ENCODE measurements around the gene TAGLN3. TPM values are rescaled to one million over a fixed set of nuclear protein-coding genes. Genes with fewer than 3 reads are reported as not detected.

The TAGLN3 gene
- total RNA-seq, 1 experiment from 2014 or later: 0.37 TPM

DNA sequence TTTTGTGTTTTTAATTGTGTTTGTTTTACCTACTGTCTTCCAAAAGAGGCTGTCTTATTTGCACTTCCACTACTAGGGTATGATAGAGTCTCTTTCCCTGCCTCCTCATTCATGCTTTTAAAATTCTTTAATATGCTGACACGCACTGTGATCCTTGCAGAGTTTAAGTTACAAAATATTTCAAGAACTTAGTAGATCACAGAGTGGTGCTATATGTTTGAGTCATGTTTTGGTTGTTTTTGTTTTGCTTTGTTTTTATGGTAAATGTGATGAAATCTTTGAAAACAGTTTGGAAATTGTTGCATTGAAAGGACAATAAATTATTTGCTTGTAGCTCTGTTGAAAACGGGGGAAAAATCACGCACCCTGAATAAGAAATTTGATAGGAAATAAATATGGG lies 25.8 kb upstream of the TAGLN3 start:
- intact Hi-C loops (cut with micrococcal nuclease; ENCODE audit: unreplicated experiment): no loop called here
- H3K4me1 ChIP-seq (ENCODE audit: insufficient read depth, low read length, poor library complexity, severe bottlenecking): no peaks in the 10 kb centered on the region
- BruUV-seq (replicated peaks): no TSS peak
- no peak overlapping the region for H3K27ac ChIP-seq (ENCODE audit: low read depth, low read length, poor library complexity, severe bottlenecking)
- H3K27me3 ChIP-seq (replicated peaks; ENCODE audit: insufficient read depth, low read depth, low read length, poor library complexity): no peaks in the 10 kb centered on the region
- H3K9me3 ChIP-seq (ENCODE audit: low read depth, low read length, poor library complexity, severe bottlenecking): no peaks in the 10 kb centered on the region
- H3K4me3 ChIP-seq (ENCODE audit: low read depth, low read length, poor library complexity, severe bottlenecking): no peak overlapping the region
- CTCF ChIA-PET: no interaction called here
- no peaks in the 10 kb centered on the region for H3K36me3 ChIP-seq (ENCODE audit: insufficient read depth, low read length, poor library complexity, severe bottlenecking)
- POLR2A ChIA-PET (ENCODE audit: low non-redundant PET): no interaction called here
- no peak for TF ChIP-seq EZH2 (IDR thresholded peaks at IDR 0.05; ENCODE audit: borderline replicate concordance, low read depth, low read length, poor library complexity, severe bottlenecking)
- TF ChIP-seq, protein P1, sequence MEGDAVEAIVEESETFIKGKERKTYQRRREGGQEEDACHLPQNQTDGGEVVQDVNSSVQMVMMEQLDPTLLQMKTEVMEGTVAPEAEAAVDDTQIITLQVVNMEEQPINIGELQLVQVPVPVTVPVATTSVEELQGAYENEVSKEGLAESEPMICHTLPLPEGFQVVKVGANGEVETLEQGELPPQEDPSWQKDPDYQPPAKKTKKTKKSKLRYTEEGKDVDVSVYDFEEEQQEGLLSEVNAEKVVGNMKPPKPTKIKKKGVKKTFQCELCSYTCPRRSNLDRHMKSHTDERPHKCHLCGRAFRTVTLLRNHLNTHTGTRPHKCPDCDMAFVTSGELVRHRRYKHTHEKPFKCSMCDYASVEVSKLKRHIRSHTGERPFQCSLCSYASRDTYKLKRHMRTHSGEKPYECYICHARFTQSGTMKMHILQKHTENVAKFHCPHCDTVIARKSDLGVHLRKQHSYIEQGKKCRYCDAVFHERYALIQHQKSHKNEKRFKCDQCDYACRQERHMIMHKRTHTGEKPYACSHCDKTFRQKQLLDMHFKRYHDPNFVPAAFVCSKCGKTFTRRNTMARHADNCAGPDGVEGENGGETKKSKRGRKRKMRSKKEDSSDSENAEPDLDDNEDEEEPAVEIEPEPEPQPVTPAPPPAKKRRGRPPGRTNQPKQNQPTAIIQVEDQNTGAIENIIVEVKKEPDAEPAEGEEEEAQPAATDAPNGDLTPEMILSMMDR (conservative IDR thresholded peaks at IDR 0.05; ENCODE audit: low read depth, low read length): no peak
- DNase-seq (ENCODE audit: low spot score): no peak

DNA sequence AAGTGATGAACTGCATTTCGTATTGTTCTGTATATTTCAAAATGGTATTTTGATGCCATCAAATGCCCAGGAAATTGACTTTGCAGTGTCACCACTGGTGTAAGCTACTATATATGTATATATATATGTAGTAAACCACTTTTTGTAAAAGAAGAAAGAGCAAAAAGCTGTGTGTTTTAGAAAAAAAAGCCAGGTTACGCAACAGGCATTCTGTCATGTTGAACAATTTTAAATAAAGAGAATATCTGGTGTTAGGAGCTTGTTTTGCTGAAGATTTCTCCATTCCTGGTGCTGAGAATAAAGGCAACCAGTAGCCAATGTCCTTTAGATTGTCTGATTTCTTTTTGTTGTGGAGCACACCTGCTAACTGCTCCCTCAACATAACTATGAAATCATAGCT lies 23.6 kb upstream of the TAGLN3 start:
- H3K4me3 ChIP-seq (ENCODE audit: low read depth, low read length, poor library complexity, severe bottlenecking): no peak overlapping the region
- ChIA-PET POLR2A (ENCODE audit: low non-redundant PET) (no interaction called here), CTCF (no interaction called here)
- H3K27me3 ChIP-seq (replicated peaks; ENCODE audit: insufficient read depth, low read depth, low read length, poor library complexity): no peaks in the 10 kb centered on the region
- intact Hi-C loops (cut with micrococcal nuclease; ENCODE audit: unreplicated experiment): no loop called here
- H3K4me1 ChIP-seq (ENCODE audit: insufficient read depth, low read length, poor library complexity, severe bottlenecking): no peaks in the 10 kb centered on the region
- BruUV-seq (replicated peaks): no TSS peak
- no peaks in the 10 kb centered on the region for H3K36me3 ChIP-seq (ENCODE audit: insufficient read depth, low read length, poor library complexity, severe bottlenecking)
- no peak overlapping the region for H3K27ac ChIP-seq (ENCODE audit: low read depth, low read length, poor library complexity, severe bottlenecking)
- no peak for TF ChIP-seq EZH2 (IDR thresholded peaks at IDR 0.05; ENCODE audit: borderline replicate concordance, low read depth, low read length, poor library complexity, severe bottlenecking)
- TF ChIP-seq, protein P1 (conservative IDR thresholded peaks at IDR 0.05; ENCODE audit: low read depth, low read length): no peak
- no peak for DNase-seq (ENCODE audit: low spot score)
- no peaks in the 10 kb centered on the region for H3K9me3 ChIP-seq (ENCODE audit: low read depth, low read length, poor library complexity, severe bottlenecking)

DNA sequence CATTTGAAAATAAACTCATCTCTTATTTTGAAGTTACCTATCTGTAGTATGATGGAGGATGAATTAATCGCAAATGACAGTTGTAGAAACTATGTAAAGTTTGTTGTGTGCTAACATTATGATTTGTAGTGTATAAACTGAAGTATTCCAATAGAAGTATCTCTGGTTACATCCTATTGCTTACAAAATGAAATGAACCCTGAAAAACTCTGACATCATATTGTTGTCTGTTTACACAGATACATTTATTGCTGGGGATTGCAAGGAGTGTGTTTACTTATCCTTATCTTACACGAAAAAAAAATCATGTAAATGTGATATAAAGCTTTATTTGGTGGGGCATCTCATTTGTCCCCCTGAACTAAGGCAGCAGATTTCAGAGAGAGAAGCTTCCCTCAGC lies 22.5 kb upstream of the TAGLN3 start:
- TF ChIP-seq, protein P1 (conservative IDR thresholded peaks at IDR 0.05; ENCODE audit: low read depth, low read length): no peak
- TF ChIP-seq EZH2 (IDR thresholded peaks at IDR 0.05; ENCODE audit: borderline replicate concordance, low read depth, low read length, poor library complexity, severe bottlenecking): no peak
- Histone ChIP-seq H3K4me1 (ENCODE audit: insufficient read depth, low read length, poor library complexity, severe bottlenecking) (peaks cover 7% of the 10 kb centered on the region), H3K4me3 (ENCODE audit: low read depth, low read length, poor library complexity, severe bottlenecking) (no peak overlapping the region), H3K27me3 (replicated peaks; ENCODE audit: insufficient read depth, low read depth, low read length, poor library complexity) (no peaks in the 10 kb centered on the region), H3K9me3 (ENCODE audit: low read depth, low read length, poor library complexity, severe bottlenecking) (no peaks in the 10 kb centered on the region), H3K36me3 (ENCODE audit: insufficient read depth, low read length, poor library complexity, severe bottlenecking) (no peaks in the 10 kb centered on the region), H3K27ac (ENCODE audit: low read depth, low read length, poor library complexity, severe bottlenecking) (no peak overlapping the region)
- intact Hi-C loops (cut with micrococcal nuclease; ENCODE audit: unreplicated experiment): no loop called here
- ChIA-PET POLR2A (ENCODE audit: low non-redundant PET) (no interaction called here), CTCF (no interaction called here)
- no TSS peak for BruUV-seq (replicated peaks)
- DNase-seq (ENCODE audit: low spot score): no peak
